Large intestine (tissue), 3 donors: Measurements from ENCODE around the gene KCNIP4. TPM values are rescaled to one million over a fixed set of nuclear protein-coding genes. Genes with fewer than 3 reads are reported as not detected.

Source experiments
- DNase-seq, 2 donors: peaks; one replicate each; pipeline versions ENCODE4 v3.0.0 to v3.0.0-alpha.2; 2013
- H3K27ac ChIP-seq: one replicate; pipeline ENCODE4 v1.5.1; 2013; ENCODE audit warnings: low read length
- H3K27me3 ChIP-seq: 2 replicates; pipeline ENCODE4 v1.6.1; 2013; ENCODE audit warnings: low read length; ENCODE audit not compliant: control insufficient read depth, insufficient read depth
- H3K36me3 ChIP-seq: 2 replicates; pipeline ENCODE4 v1.6.1; 2013; ENCODE audit warnings: low read length; ENCODE audit not compliant: control insufficient read depth, insufficient read depth
- H3K4me1 ChIP-seq: one replicate; pipeline ENCODE4 v1.6.1; 2013; ENCODE audit warnings: low read length; ENCODE audit not compliant: control insufficient read depth, insufficient read depth
- H3K4me3 ChIP-seq: one replicate; pipeline ENCODE4 v1.5.1; 2013; ENCODE audit warnings: low read length
- H3K9me3 ChIP-seq: one replicate; pipeline ENCODE4 v1.6.1; 2013; ENCODE audit warnings: mild to moderate bottlenecking, low read depth, low read length, moderate library complexity; ENCODE audit not compliant: control insufficient read depth
- WGBS: methylation state at CpG from one replicate; pipeline ENCODE4 v1.1.5; 2013; ENCODE audit warnings: low lambda C conversion rate; ENCODE audit not compliant: insufficient coverage; 5-methylcytosine and 5-hydroxymethylcytosine counted together
- polyA plus RNA-seq: library from polyadenylated mRNA; unstranded; fragments of 120-200 nt; gene quantifications from one replicate; pipeline ENCODE4 v1.2.1, GENCODE V29; 2013

The KCNIP4 gene
- polyA plus RNA-seq, 1 donor = 7.5 TPM

DNA sequence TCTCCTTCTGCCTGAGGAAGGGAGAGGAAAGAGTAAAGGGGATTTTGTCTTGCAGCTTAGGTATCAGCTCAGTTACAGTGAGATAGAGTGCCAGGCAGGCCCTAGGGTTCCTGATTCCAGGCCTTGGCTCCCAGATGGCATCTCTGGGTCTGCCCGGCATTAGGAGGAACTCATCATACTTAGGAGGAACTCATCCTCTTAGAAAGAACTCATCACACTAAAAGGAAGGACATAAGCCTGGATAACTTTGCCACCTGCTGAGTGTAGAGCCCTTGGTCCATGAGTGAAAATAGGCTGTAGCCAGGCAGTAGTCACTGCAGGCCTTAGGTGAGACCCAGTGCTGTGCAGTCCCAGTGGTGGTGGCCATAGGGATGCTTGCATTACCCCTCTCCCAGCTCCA is 881.2 kb downstream of the KCNIP4 start:
- no CpG with 5 or more reads among the region's 1 CpG for WGBS
- Histone ChIP-seq H3K9me3 (no peaks in the 10 kb centered on the region), H3K27ac (no peak overlapping the region), H3K4me1 (no peaks in the 10 kb centered on the region), H3K27me3 (no peaks in the 10 kb centered on the region), H3K36me3 (no peaks in the 10 kb centered on the region), H3K4me3 (no peak overlapping the region)
- DNase-seq = no peak

DNA sequence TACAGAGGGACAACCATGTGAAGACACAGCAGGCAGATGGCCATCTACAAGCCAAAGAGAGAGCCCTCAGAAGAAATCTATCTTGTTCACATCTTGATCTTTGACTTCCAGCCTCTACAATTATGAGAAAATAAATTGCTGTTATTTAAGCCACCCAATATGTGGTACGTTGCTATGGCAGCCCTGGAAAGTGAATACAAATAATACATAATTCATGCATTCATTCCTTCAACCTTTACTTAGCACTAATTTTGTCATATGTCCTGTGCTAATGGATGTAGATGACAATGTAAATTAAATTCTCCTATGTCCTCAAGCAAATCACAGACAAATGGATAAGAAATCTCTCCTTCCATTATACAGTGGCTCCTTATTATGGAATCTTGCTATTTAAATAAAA is 886.7 kb downstream of the KCNIP4 start:
- no peak overlapping the region for H3K4me3 ChIP-seq

GRCh38 chr4:21046141-21046540 is 902.4 kb downstream of the KCNIP4 start:
- Histone ChIP-seq H3K4me3 (no peak overlapping the region), H3K27ac (no peak overlapping the region), H3K27me3 (no peaks in the 10 kb centered on the region), H3K4me1 (no peaks in the 10 kb centered on the region), H3K36me3 (no peaks in the 10 kb centered on the region), H3K9me3 (no peaks in the 10 kb centered on the region)
- no peak for DNase-seq
- WGBS = 100% methylated on average over 1 of the region's 1 CpG

More for the DNA sequence above, 886.7 kb downstream of the KCNIP4 start:
- Histone ChIP-seq H3K4me1 (no peaks in the 10 kb centered on the region), H3K27me3 (no peaks in the 10 kb centered on the region), H3K36me3 (no peaks in the 10 kb centered on the region), H3K27ac (no peak overlapping the region), H3K9me3 (no peaks in the 10 kb centered on the region)
- DNase-seq = no peak
- no CpG with 5 or more reads among the region's 1 CpG for whole genome bisulfite sequencing

DNA sequence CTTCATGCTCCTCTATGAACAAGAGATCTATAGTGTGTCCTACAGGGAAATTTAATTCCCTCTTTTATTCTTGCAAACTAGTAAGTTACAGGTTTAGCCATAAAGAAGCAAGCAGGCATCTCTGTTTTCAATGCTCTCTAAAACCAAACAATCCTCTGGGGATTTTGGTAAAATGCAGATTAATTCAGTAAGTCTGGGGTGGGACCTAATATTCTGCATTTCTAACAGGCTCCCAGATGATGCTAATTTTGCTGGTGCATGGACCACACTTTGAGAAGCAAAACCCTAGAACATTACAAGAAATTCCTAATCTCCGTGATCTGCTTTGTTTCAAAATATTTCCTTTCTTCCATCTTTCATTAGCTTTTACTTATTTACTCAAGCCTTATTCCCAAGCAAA is 903.5 kb downstream of the KCNIP4 start:
- Histone ChIP-seq H3K36me3 (no peaks in the 10 kb centered on the region), H3K27ac (no peak overlapping the region), H3K4me1 (no peaks in the 10 kb centered on the region), H3K27me3 (no peaks in the 10 kb centered on the region), H3K4me3 (no peak overlapping the region), H3K9me3 (no peaks in the 10 kb centered on the region)
- no peak for DNase-seq
- 73% methylated on average over 1 of the region's 1 CpG for WGBS

- no CpG with 5 or more reads among the region's 3 CpGs for WGBS
- no peaks in the 10 kb centered on the region for H3K4me1 ChIP-seq
- no peak for DNase-seq
Measured at GRCh38 chr4:21041708-21042107, 906.9 kb downstream of the KCNIP4 start.

GRCh38 chr4:21034728-21035127 is 913.8 kb downstream of the KCNIP4 start:
- no peaks in the 10 kb centered on the region for H3K27me3 ChIP-seq
- WGBS = no CpG with 5 or more reads among the region's 5 CpGs
- H3K36me3 ChIP-seq = no peaks in the 10 kb centered on the region
- no peak overlapping the region for H3K27ac ChIP-seq
- H3K9me3 ChIP-seq = no peaks in the 10 kb centered on the region
- no peak overlapping the region for H3K4me3 ChIP-seq
- DNase-seq = no peak
- no peaks in the 10 kb centered on the region for H3K4me1 ChIP-seq

More at GRCh38 chr4:21041708-21042107, 906.9 kb downstream of the KCNIP4 start:
- Histone ChIP-seq H3K9me3 (no peaks in the 10 kb centered on the region), H3K4me3 (no peak overlapping the region), H3K36me3 (no peaks in the 10 kb centered on the region), H3K27me3 (no peaks in the 10 kb centered on the region), H3K27ac (no peak overlapping the region)

DNA sequence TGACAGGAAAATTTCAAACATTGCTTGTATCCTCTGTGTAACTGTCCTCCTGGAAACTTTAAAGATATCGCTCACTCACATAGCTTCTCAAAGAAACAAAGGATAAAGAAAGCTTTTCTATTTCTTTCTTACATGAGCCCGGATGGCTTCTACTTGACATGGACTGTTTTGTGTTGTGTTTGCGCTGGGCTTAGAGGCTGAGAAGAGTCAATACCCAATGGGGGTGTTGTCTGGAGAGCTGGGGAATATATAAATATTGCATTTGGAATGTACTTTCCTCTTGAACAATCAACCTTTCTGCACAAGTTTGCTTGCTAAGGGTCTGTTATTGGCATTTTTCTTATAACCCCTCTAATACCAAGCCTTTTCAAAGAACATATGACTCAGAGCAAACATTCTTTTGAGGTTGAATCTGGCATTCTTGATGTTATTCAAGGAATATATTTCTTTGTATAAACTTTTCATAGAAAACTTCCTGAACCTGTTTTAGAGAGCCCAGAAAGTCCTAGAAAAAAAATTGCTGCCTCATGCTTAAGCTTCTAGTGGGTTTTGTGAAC is 916.4 kb downstream of the KCNIP4 start:
- Histone ChIP-seq H3K27ac (no peak overlapping the region), H3K9me3 (no peaks in the 10 kb centered on the region), H3K36me3 (no peaks in the 10 kb centered on the region), H3K27me3 (no peaks in the 10 kb centered on the region), H3K4me3 (no peak overlapping the region), H3K4me1 (no peaks in the 10 kb centered on the region)
- WGBS = no CpG with 5 or more reads among the region's 3 CpGs
- no peak for DNase-seq

GRCh38 chr4:21018817-21019216 is 929.8 kb downstream of the KCNIP4 start:
- Histone ChIP-seq H3K4me1 (no peaks in the 10 kb centered on the region), H3K4me3 (no peak overlapping the region), H3K36me3 (no peaks in the 10 kb centered on the region), H3K9me3 (no peaks in the 10 kb centered on the region), H3K27me3 (no peaks in the 10 kb centered on the region), H3K27ac (no peak overlapping the region)
- WGBS = 100% methylated on average over 1 of the region's 2 CpGs
- DNase-seq = no peak

GRCh38 chr4:21013501-21013900 is 935.1 kb downstream of the KCNIP4 start:
- H3K27ac ChIP-seq = no peak overlapping the region
- no peaks in the 10 kb centered on the region for H3K36me3 ChIP-seq
- 100% methylated on average over 1 of the region's 1 CpG for WGBS
- H3K27me3 ChIP-seq = no peaks in the 10 kb centered on the region
- no peaks in the 10 kb centered on the region for H3K4me1 ChIP-seq
- no peaks in the 10 kb centered on the region for H3K9me3 ChIP-seq
- H3K4me3 ChIP-seq = no peak overlapping the region
- no peak for DNase-seq

DNA sequence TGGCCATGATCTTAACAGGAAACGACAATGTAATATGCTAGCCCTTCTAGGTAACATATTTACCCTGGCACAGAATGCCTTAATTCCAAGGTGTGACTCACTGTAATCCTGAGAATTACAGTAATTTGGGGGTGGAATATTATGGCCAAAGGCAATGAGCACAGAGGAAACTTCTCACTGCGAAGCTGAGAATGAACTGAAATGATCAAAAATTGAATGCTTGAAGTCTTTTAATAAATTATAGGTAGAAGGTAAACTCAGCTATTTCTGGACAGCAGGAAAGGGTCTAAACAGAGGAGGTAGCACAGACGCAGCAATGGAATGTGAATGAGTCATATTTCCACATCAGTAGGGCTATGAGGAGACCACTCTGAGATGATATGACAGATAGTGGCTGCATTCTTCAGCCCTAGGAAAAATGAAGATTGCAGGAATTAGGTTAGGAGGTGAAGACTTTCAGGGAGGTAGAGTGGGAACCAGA is 935.7 kb downstream of the KCNIP4 start:
- WGBS = 100% methylated on average over 1 of the region's 3 CpGs
- Histone ChIP-seq H3K27ac (no peak overlapping the region), H3K9me3 (no peaks in the 10 kb centered on the region), H3K4me3 (no peak overlapping the region), H3K36me3 (no peaks in the 10 kb centered on the region), H3K4me1 (no peaks in the 10 kb centered on the region), H3K27me3 (no peaks in the 10 kb centered on the region)
- DNase-seq = no peak

GRCh38 chr4:21011106-21011505 is 937.5 kb downstream of the KCNIP4 start:
- no CpG with 5 or more reads among the region's 3 CpGs for WGBS
- Histone ChIP-seq H3K27ac (no peak overlapping the region), H3K27me3 (no peaks in the 10 kb centered on the region), H3K36me3 (no peaks in the 10 kb centered on the region), H3K4me1 (no peaks in the 10 kb centered on the region), H3K4me3 (no peak overlapping the region), H3K9me3 (no peaks in the 10 kb centered on the region)
- no peak for DNase-seq
